HepG2 (cell line): ENCODE results near the gene DDIT4. TPM values are rescaled to one million over a fixed set of nuclear protein-coding genes. Genes with fewer than 3 reads are reported as not detected.

Source experiments
- CENPX ChIP-seq: sonication (generic); formaldehyde crosslinking; IDR thresholded peaks from 2 replicates; pipeline ENCODE4 v1.9.0; 2021; ENCODE audit warnings: mild to moderate bottlenecking, missing genetic modification reagents, moderate library complexity
- HOXA7 ChIP-seq: sonication (generic); formaldehyde crosslinking; IDR thresholded peaks from 2 replicates; pipeline ENCODE4 v1.8.1; 2022; ENCODE audit warnings: mild to moderate bottlenecking, missing genetic modification reagents, moderate library complexity
- IKZF1 ChIP-seq: fragments of 450-650 bp; IDR thresholded peaks from 2 replicates; pipeline ENCODE4 v1.7.1; 2016
- IKZF5 ChIP-seq: IDR thresholded peaks from 2 replicates; pipeline ENCODE4 v1.6.1; 2018; ENCODE audit warnings: missing genetic modification reagents, mild to moderate bottlenecking, missing compliant biosample characterization
- KDM3A ChIP-seq: IDR thresholded peaks from 2 replicates; pipeline ENCODE4 v1.6.1; 2018; ENCODE audit warnings: low read depth, missing compliant biosample characterization
- KDM6A ChIP-seq: IDR thresholded peaks from 2 replicates; pipeline ENCODE4 v1.6.1; 2016; ENCODE audit warnings: low read depth
- KMT2B ChIP-seq: IDR thresholded peaks from 2 replicates; pipeline ENCODE4 v1.6.1; 2016; ENCODE audit warnings: missing genetic modification reagents, missing compliant biosample characterization
- MTA1 ChIP-seq: sonication (generic); formaldehyde crosslinking; IDR thresholded peaks from 2 replicates; pipeline ENCODE4 v1.4.0; 2020; ENCODE audit warnings: missing genetic modification reagents, mild to moderate bottlenecking, borderline replicate concordance
- NFE2L2 ChIP-seq: fragments of 150-350 bp; IDR thresholded peaks from 2 replicates; pipeline ENCODE4 v1.6.1; 2014; ENCODE audit warnings: low read length
- PBX3 ChIP-seq: sonication (generic); formaldehyde crosslinking; IDR thresholded peaks from 2 replicates; pipeline ENCODE4 v1.8.1; 2023; ENCODE audit warnings: missing genetic modification reagents, inconsistent platforms, borderline replicate concordance
- PCBP2 ChIP-seq: fragments of 200-400 bp; formaldehyde crosslinking; optimal IDR thresholded peaks from 2 replicates; pipeline ENCODE3; 2018; ENCODE audit warnings: low read length, low read depth; ENCODE audit not compliant: poor library complexity, severe bottlenecking
- PHF8 ChIP-seq: sonication (generic); formaldehyde crosslinking; IDR thresholded peaks from 2 replicates; pipeline ENCODE4 v1.5.0; 2020; ENCODE audit warnings: missing genetic modification reagents
- TOPORS ChIP-seq: sonication (generic); formaldehyde crosslinking; IDR thresholded peaks from 2 replicates; pipeline ENCODE4 v1.8.0; 2023; ENCODE audit warnings: mild to moderate bottlenecking, missing genetic modification reagents
- USF2 ChIP-seq, 2 experiments: sonication (generic) in 1 of 2; formaldehyde crosslinking in 1 of 2; IDR thresholded peaks; 2 replicates each; pipeline versions ENCODE4 v1.5.1 to v1.6.1; 2011 to 2020; ENCODE audit warnings: borderline replicate concordance in 1 of 2, low read depth in 1 of 2, low read length in 1 of 2, mild to moderate bottlenecking in 1 of 2, missing genetic modification reagents in 1 of 2, moderate library complexity in 1 of 2
- ZBTB39 ChIP-seq: sonication (generic); formaldehyde crosslinking; IDR thresholded peaks from 2 replicates; pipeline ENCODE4 v1.5.0; 2020; ENCODE audit warnings: missing genetic modification reagents
- ZFP62 ChIP-seq: sonication (generic); formaldehyde crosslinking; IDR thresholded peaks from 2 replicates; pipeline ENCODE4 v1.4.0; 2020; ENCODE audit warnings: missing genetic modification reagents
- ZNF24 ChIP-seq: fragments of 450-650 bp; IDR thresholded peaks from 2 replicates; pipeline ENCODE4 v1.6.1; 2017; ENCODE audit warnings: antibody characterized with exemption, mild to moderate bottlenecking
- ZNF264 ChIP-seq: sonication (generic); formaldehyde crosslinking; IDR thresholded peaks from 2 replicates; pipeline ENCODE4 v1.4.0; 2020; ENCODE audit warnings: missing genetic modification reagents
- ZNF619 ChIP-seq: sonication (generic); formaldehyde crosslinking; IDR thresholded peaks from 2 replicates; pipeline ENCODE4 v1.4.0; 2020; ENCODE audit warnings: mild to moderate bottlenecking, missing genetic modification reagents
- ZNF720 ChIP-seq: sonication (generic); formaldehyde crosslinking; IDR thresholded peaks from 2 replicates; pipeline ENCODE4 v1.4.0; 2020; ENCODE audit warnings: missing genetic modification reagents
- ZNF770 ChIP-seq: sonication (generic); formaldehyde crosslinking; IDR thresholded peaks from 2 replicates; pipeline ENCODE4 v1.5.0; 2020; ENCODE audit warnings: mild to moderate bottlenecking, missing genetic modification reagents
- polyA plus RNA-seq, 8 experiments: library from polyadenylated mRNA; depleted of rRNA in 3 of 8; stranded (reverse) in 7 of 8; unstranded in 1 of 8; fragments of >200 nt; fragmentation: Illumina TruSeq in 4 of 8; extraction: Trizol in 4 of 8; gene quantifications; 2 replicates each; pipeline versions ENCODE4 v1.2.1 to v1.2.3, GENCODE V29; 2011 to 2016; ENCODE audit warnings: low read depth in 4 of 8, missing spikeins in 1 of 8, mixed read lengths in 1 of 8; ENCODE audit not compliant: insufficient read depth in 1 of 8
- total RNA-seq, 5 experiments: library from RNA; depleted of rRNA; stranded (reverse); fragments of >200 nt; fragmentation: Illumina TruSeq; extraction: Trizol; gene quantifications; 2 replicates each; pipeline ENCODE4 v1.2.3, GENCODE V29; 2016; ENCODE audit warnings: low read depth in 1 of 5

DDIT4 gene
- total and polyA plus RNA-seq, 2 of the 13 experiments (the other 11 are each of a cell fraction or from before 2014, with no cell fraction given), result 35.6 to 40.7 TPM

- peak; percentile 38; the same call in 1 of the 2 replicates for TF ChIP-seq USF2 (IDR thresholded peaks at IDR 0.05; ENCODE audit: low read depth, low read length)
- no peak for TF ChIP-seq USF2 (CRISPR knock-in tag; IDR thresholded peaks at IDR 0.05; ENCODE audit: borderline replicate concordance)
- TF ChIP-seq ZBTB39 (CRISPR knock-in tag), result peak; percentile 80; the same call in 1 of the 2 replicates
- TF ChIP-seq ZFP62 (CRISPR knock-in tag), result no peak
- no peak for TF ChIP-seq PCBP2
- TF ChIP-seq CENPX (CRISPR knock-in tag), result no peak
- no peak for TF ChIP-seq ZNF24
- TF ChIP-seq KMT2B (CRISPR knock-in tag), result no peak
- peak; percentile 90; the same call in 1 of the 2 replicates for TF ChIP-seq KDM3A
- 0 out of 2 replicates have a peak, but pooled peaks have one; percentile 25 for TF ChIP-seq ZNF264 (CRISPR knock-in tag)
- TF ChIP-seq MTA1 (CRISPR knock-in tag), result peak; percentile 72
- TF ChIP-seq HOXA7, result no peak
- peak; percentile 67; the same call in 1 of the 2 replicates for TF ChIP-seq KDM6A (CRISPR knock-in tag)
- TF ChIP-seq ZNF619 (CRISPR knock-in tag), result 0 out of 2 replicates have a peak, but pooled peaks have one; percentile 25
- peak; percentile 80; the same call in 1 of the 2 replicates for TF ChIP-seq IKZF5 (CRISPR knock-in tag)
- no peak for TF ChIP-seq ZNF770
- peak; percentile 39; the same call in 1 of the 2 replicates for TF ChIP-seq TOPORS (CRISPR knock-in tag)
- TF ChIP-seq IKZF1, result no peak
- no peak for TF ChIP-seq NFE2L2
- peak; percentile 50; the same call in 1 of the 2 replicates for TF ChIP-seq PHF8 (CRISPR knock-in tag)
- no peak for TF ChIP-seq ZNF720
- 0 out of 2 replicates have a peak, but pooled peaks have one; percentile 21 for TF ChIP-seq PBX3 (CRISPR knock-in tag)
Observed at GRCh38 chr10:72319416-72320254, 45.9 kb downstream of the DDIT4 start (continued).
